ENCODE results near the gene TRAF3IP1.

The TRAF3IP1 gene

DNA sequence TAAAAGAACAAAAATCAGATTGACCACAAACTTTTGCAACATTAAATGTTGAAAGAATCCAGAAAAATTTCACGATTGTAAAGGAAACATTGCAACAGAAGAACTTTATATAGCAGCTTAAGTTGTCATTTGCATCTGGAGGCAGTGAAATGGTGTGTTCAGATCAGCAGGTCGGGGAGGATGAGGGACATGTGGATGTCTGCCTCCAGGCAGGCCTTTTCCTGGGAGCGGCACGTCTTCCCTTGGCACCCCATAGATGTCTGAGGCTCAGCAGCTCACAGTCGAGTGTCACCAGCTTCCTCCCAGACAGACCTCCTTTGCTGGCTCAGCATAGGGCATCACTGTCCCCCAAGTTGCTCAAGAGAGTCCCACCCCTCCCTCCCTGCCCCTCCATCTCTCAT, 62.1 kb downstream of the TRAF3IP1 start:
- Histone ChIP-seq H2BK5ac (ENCODE audit: low read length) (no peak overlapping the region), H3K27ac (ENCODE audit: low read depth, low read length) (no peak overlapping the region), H3K56ac (ENCODE audit: low read length) (no peak overlapping the region), H2AK5ac (ENCODE audit: low read length) (no peak overlapping the region), H3K36me3 (ENCODE audit: control insufficient read depth, insufficient read depth, low read length) (no peaks in the 10 kb centered on the region), H3K4me2 (ENCODE audit: low read length) (no peak overlapping the region), H3K4me3 (ENCODE audit: low read length) (no peak overlapping the region), H3K79me1 (ENCODE audit: low read length) (no peaks in the 10 kb centered on the region), H4K8ac (ENCODE audit: low read depth, low read length) (no peak overlapping the region), H2BK120ac (ENCODE audit: low read depth, low read length) (no peak overlapping the region), H3K9ac (ENCODE audit: low read length) (no peak overlapping the region), H3K23ac (ENCODE audit: low read length) (no peak overlapping the region), H4K5ac (ENCODE audit: low read length) (no peak overlapping the region), H3K4me1 (ENCODE audit: control insufficient read depth, low read depth, low read length) (no peaks in the 10 kb centered on the region), H3K79me2 (ENCODE audit: control insufficient read depth, insufficient read depth, low read length) (no peaks in the 10 kb centered on the region), H3K4ac (ENCODE audit: low read depth, low read length) (no peak overlapping the region), H3K27me3 (ENCODE audit: insufficient read depth, low read length, poor library complexity) (no peaks in the 10 kb centered on the region), H2BK15ac (replicated peaks; ENCODE audit: low read depth) (no peak overlapping the region), H3K18ac (ENCODE audit: low read length) (no peak overlapping the region)
- WGBS (ENCODE audit: extremely low coverage, insufficient coverage, low lambda C conversion rate) = no CpG with 5 or more reads among the region's 5 CpGs
- DNase-seq = no peak

DNA sequence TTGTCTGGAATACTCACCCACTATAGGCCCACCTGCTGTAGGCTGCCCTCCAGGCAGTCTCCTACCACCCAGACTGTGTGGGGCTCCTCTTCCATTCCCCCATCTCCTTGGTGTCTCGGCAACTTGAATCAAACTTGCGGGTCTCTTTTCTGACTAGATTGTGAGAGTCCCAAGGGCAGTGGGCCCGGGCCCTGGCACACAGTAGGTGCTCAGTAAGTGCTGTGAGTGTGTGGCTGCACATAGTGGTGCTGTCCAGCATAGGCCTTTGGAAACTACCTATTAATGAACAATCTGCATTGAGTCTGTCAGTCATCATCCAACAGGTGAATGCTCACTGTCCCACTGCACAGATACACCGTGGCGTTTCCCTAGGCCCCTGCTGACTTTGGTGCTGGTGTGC, 62.8 kb downstream of the TRAF3IP1 start:
- no peaks in the 10 kb centered on the region for H3K36me3 ChIP-seq (ENCODE audit: control insufficient read depth, insufficient read depth, low read length)
- no peak overlapping the region for H2BK15ac ChIP-seq (replicated peaks; ENCODE audit: low read depth)
- no peak overlapping the region for H4K8ac ChIP-seq (ENCODE audit: low read depth, low read length)
- H3K56ac ChIP-seq (ENCODE audit: low read length) = no peak overlapping the region
- H3K4me2 ChIP-seq (ENCODE audit: low read length) = no peak overlapping the region
- no peaks in the 10 kb centered on the region for H3K79me2 ChIP-seq (ENCODE audit: control insufficient read depth, insufficient read depth, low read length)
- WGBS (ENCODE audit: extremely low coverage, insufficient coverage, low lambda C conversion rate) = no CpG with 5 or more reads among the region's 5 CpGs
- no peak overlapping the region for H2BK120ac ChIP-seq (ENCODE audit: low read depth, low read length)
- H4K5ac ChIP-seq (ENCODE audit: low read length) = no peak overlapping the region
- DNase-seq = no peak
- H3K23ac ChIP-seq (ENCODE audit: low read length) = no peak overlapping the region
- H3K18ac ChIP-seq (ENCODE audit: low read length) = no peak overlapping the region
- H3K79me1 ChIP-seq (ENCODE audit: low read length) = no peaks in the 10 kb centered on the region
- no peak overlapping the region for H3K9ac ChIP-seq (ENCODE audit: low read length)
- no peak overlapping the region for H2BK5ac ChIP-seq (ENCODE audit: low read length)
- no peak overlapping the region for H3K27ac ChIP-seq (ENCODE audit: low read depth, low read length)
- H3K27me3 ChIP-seq (ENCODE audit: insufficient read depth, low read length, poor library complexity) = no peaks in the 10 kb centered on the region
- no peaks in the 10 kb centered on the region for H3K4me1 ChIP-seq (ENCODE audit: control insufficient read depth, low read depth, low read length)
- H3K4me3 ChIP-seq (ENCODE audit: low read length) = no peak overlapping the region
- no peak overlapping the region for H3K4ac ChIP-seq (ENCODE audit: low read depth, low read length)
- no peak overlapping the region for H2AK5ac ChIP-seq (ENCODE audit: low read length)

DNA sequence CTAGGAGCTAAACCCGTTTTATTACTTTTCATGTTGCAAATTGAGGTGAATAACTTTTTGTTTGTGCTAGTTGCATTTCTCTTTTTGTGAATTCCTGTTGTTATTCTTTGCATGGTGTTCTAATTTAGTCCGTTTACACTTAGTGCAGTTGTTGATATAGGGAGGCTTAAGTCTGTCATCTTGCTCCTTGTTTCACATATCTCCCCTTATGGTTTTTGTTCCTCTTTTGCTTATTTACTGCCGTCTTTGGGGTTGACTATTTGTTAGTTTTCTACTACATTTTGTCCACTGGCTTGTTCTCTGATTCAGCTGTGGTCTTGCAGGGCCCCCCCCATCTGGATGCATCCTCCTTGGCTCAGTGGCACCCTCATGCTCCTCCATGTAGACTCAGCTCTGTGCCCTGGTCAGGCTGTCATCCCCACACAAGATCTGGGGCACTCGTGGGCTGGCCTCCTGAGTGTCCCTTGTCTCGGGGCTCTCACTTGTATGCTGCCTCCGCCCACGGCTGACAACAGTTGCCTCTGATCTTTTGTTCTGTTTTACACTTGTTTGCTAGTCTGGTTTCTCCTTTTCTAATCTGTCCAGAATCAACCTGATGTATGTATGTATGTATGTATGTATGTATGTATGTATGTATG, 63.5 kb downstream of the TRAF3IP1 start:
- Histone ChIP-seq H3K23ac (ENCODE audit: low read length) (no peak overlapping the region), H3K9ac (ENCODE audit: low read length) (no peak overlapping the region), H3K79me1 (ENCODE audit: low read length) (no peaks in the 10 kb centered on the region), H3K79me2 (ENCODE audit: control insufficient read depth, insufficient read depth, low read length) (no peaks in the 10 kb centered on the region), H4K5ac (ENCODE audit: low read length) (no peak overlapping the region), H3K4me2 (ENCODE audit: low read length) (no peak overlapping the region), H3K4me1 (ENCODE audit: control insufficient read depth, low read depth, low read length) (no peaks in the 10 kb centered on the region), H3K4me3 (ENCODE audit: low read length) (no peak overlapping the region), H2BK120ac (ENCODE audit: low read depth, low read length) (no peak overlapping the region), H3K27me3 (ENCODE audit: insufficient read depth, low read length, poor library complexity) (no peaks in the 10 kb centered on the region), H4K8ac (ENCODE audit: low read depth, low read length) (no peak overlapping the region), H2BK15ac (replicated peaks; ENCODE audit: low read depth) (no peak overlapping the region), H3K18ac (ENCODE audit: low read length) (no peak overlapping the region), H3K27ac (ENCODE audit: low read depth, low read length) (no peak overlapping the region), H3K4ac (ENCODE audit: low read depth, low read length) (no peak overlapping the region), H3K36me3 (ENCODE audit: control insufficient read depth, insufficient read depth, low read length) (no peaks in the 10 kb centered on the region), H2AK5ac (ENCODE audit: low read length) (no peak overlapping the region), H3K56ac (ENCODE audit: low read length) (no peak overlapping the region), H2BK5ac (ENCODE audit: low read length) (no peak overlapping the region)
- no CpG with 5 or more reads among the region's 7 CpGs for WGBS (ENCODE audit: extremely low coverage, insufficient coverage, low lambda C conversion rate)
- no peak for DNase-seq

DNA sequence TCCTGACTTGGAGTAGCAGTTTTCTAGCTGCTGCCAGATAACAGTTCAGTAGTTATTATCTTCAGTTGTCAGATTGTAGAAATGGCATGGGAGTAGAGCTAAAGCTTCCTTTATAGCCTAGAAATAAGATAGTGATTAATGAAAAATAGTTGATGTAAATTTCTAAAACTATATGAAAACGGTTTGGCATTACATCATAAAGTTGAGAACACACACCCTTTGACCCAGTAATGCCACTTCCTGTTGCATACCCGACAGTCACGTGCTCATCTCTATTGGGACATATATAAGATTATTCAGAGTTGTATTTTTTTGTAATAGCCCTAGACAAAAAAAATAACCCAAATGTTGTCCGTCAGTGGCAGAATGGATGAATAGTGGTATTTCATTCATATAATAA, 67.0 kb downstream of the TRAF3IP1 start:
- H2AK5ac ChIP-seq (ENCODE audit: low read length) = no peak overlapping the region
- H3K4ac ChIP-seq (ENCODE audit: low read depth, low read length) = no peak overlapping the region
- H3K23ac ChIP-seq (ENCODE audit: low read length) = no peak overlapping the region
- H2BK120ac ChIP-seq (ENCODE audit: low read depth, low read length) = no peak overlapping the region
- no peak overlapping the region for H4K5ac ChIP-seq (ENCODE audit: low read length)
- no peak overlapping the region for H3K18ac ChIP-seq (ENCODE audit: low read length)
- H4K8ac ChIP-seq (ENCODE audit: low read depth, low read length) = no peak overlapping the region
- H3K9ac ChIP-seq (ENCODE audit: low read length) = no peak overlapping the region
- H2BK15ac ChIP-seq (replicated peaks; ENCODE audit: low read depth) = no peak overlapping the region
- H3K27me3 ChIP-seq (ENCODE audit: insufficient read depth, low read length, poor library complexity) = no peaks in the 10 kb centered on the region
- H3K4me2 ChIP-seq (ENCODE audit: low read length) = no peak overlapping the region
- H3K79me2 ChIP-seq (ENCODE audit: control insufficient read depth, insufficient read depth, low read length) = no peaks in the 10 kb centered on the region
- H3K4me1 ChIP-seq (ENCODE audit: control insufficient read depth, low read depth, low read length) = no peaks in the 10 kb centered on the region
- H3K79me1 ChIP-seq (ENCODE audit: low read length) = no peaks in the 10 kb centered on the region
- H3K27ac ChIP-seq (ENCODE audit: low read depth, low read length) = no peak overlapping the region
- H3K36me3 ChIP-seq (ENCODE audit: control insufficient read depth, insufficient read depth, low read length) = no peaks in the 10 kb centered on the region
- H3K56ac ChIP-seq (ENCODE audit: low read length) = no peak overlapping the region
- H2BK5ac ChIP-seq (ENCODE audit: low read length) = no peak overlapping the region
- H3K4me3 ChIP-seq (ENCODE audit: low read length) = no peak overlapping the region
- DNase-seq = no peak
- WGBS (ENCODE audit: extremely low coverage, insufficient coverage, low lambda C conversion rate) = no CpG with 5 or more reads among the region's 4 CpGs

DNA sequence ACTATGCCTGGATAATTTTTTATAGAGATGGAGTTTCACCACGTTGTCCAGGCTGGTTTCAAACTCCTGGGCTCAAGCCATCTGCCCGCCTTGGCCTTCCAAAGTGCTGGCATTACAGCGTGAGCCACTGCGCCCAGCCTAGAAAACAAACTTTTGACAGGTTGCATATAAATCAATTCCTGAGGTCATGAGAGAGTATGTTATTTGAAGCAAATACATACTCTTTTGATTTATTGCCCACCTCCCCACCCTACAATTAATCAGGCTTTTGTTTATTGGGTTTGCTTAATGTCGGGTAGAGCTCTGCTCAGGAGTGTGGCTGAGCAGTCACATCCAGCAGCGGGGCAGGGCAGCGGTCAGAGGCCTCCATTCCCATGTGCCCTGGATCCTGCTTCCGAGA, 68.5 kb downstream of the TRAF3IP1 start:
- no peak overlapping the region for H3K4ac ChIP-seq (ENCODE audit: low read depth, low read length)
- no peak for DNase-seq

DNA sequence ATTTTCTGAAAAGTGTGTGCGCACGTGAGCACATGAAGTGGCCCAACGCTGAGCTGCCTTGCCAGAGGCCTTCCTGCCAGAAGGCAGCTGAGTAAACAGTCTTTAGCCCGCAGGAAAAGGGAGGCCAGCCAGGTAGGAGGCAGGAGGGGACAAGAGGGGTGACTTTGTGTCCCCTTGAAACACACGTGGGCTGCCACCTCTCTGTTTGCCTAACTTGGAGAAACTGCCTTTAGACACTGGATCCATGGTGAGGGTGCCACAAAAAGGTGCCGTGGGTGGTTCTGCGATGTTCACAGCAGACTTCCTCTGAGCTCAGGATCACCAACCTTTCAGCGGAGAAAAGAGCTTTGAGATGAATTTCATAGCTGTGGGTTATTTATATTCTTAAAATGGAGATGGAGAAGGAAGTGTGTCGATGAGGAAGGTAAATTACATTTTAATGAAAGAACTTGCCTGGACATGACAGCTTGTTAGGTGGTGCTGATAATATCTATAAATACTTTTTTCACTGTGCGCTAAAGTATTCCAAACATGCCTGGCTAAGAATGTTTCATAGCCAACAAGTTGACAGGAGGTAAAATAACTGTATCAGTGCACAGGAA, 69.8 kb downstream of the TRAF3IP1 start:
- Histone ChIP-seq H3K27me3 (ENCODE audit: insufficient read depth, low read length, poor library complexity) (no peaks in the 10 kb centered on the region), H2BK120ac (ENCODE audit: low read depth, low read length) (no peak overlapping the region), H2AK5ac (ENCODE audit: low read length) (no peak overlapping the region), H4K8ac (ENCODE audit: low read depth, low read length) (no peak overlapping the region), H3K9ac (ENCODE audit: low read length) (no peak overlapping the region), H3K4me1 (ENCODE audit: control insufficient read depth, low read depth, low read length) (no peaks in the 10 kb centered on the region), H3K4ac (ENCODE audit: low read depth, low read length) (no peak overlapping the region), H3K56ac (ENCODE audit: low read length) (no peak overlapping the region), H4K5ac (ENCODE audit: low read length) (no peak overlapping the region), H2BK5ac (ENCODE audit: low read length) (no peak overlapping the region), H3K79me1 (ENCODE audit: low read length) (no peaks in the 10 kb centered on the region), H3K27ac (ENCODE audit: low read depth, low read length) (no peak overlapping the region), H3K79me2 (ENCODE audit: control insufficient read depth, insufficient read depth, low read length) (no peaks in the 10 kb centered on the region), H2BK15ac (replicated peaks; ENCODE audit: low read depth) (no peak overlapping the region), H3K4me3 (ENCODE audit: low read length) (no peak overlapping the region), H3K18ac (ENCODE audit: low read length) (no peak overlapping the region), H3K36me3 (ENCODE audit: control insufficient read depth, insufficient read depth, low read length) (no peaks in the 10 kb centered on the region), H3K4me2 (ENCODE audit: low read length) (no peak overlapping the region), H3K23ac (ENCODE audit: low read length) (no peak overlapping the region)
- DNase-seq = no peak
- WGBS (ENCODE audit: extremely low coverage, insufficient coverage, low lambda C conversion rate) = 100% methylated on average over 1 of the region's 10 CpGs

More for the DNA sequence above, 68.5 kb downstream of the TRAF3IP1 start:
- no peak overlapping the region for H3K18ac ChIP-seq (ENCODE audit: low read length)
- H3K4me1 ChIP-seq (ENCODE audit: control insufficient read depth, low read depth, low read length) = no peaks in the 10 kb centered on the region
- no peaks in the 10 kb centered on the region for H3K27me3 ChIP-seq (ENCODE audit: insufficient read depth, low read length, poor library complexity)
- H2AK5ac ChIP-seq (ENCODE audit: low read length) = no peak overlapping the region
- H4K5ac ChIP-seq (ENCODE audit: low read length) = no peak overlapping the region
- no peak overlapping the region for H3K23ac ChIP-seq (ENCODE audit: low read length)
- H2BK120ac ChIP-seq (ENCODE audit: low read depth, low read length) = no peak overlapping the region
- no peak overlapping the region for H4K8ac ChIP-seq (ENCODE audit: low read depth, low read length)
- H3K79me1 ChIP-seq (ENCODE audit: low read length) = no peaks in the 10 kb centered on the region
- no peak overlapping the region for H3K4me2 ChIP-seq (ENCODE audit: low read length)
- no peak overlapping the region for H2BK5ac ChIP-seq (ENCODE audit: low read length)
- no CpG with 5 or more reads among the region's 8 CpGs for WGBS (ENCODE audit: extremely low coverage, insufficient coverage, low lambda C conversion rate)
- H3K79me2 ChIP-seq (ENCODE audit: control insufficient read depth, insufficient read depth, low read length) = no peaks in the 10 kb centered on the region
- no peak overlapping the region for H3K56ac ChIP-seq (ENCODE audit: low read length)
- H3K9ac ChIP-seq (ENCODE audit: low read length) = no peak overlapping the region
- no peaks in the 10 kb centered on the region for H3K36me3 ChIP-seq (ENCODE audit: control insufficient read depth, insufficient read depth, low read length)
- H2BK15ac ChIP-seq (replicated peaks; ENCODE audit: low read depth) = no peak overlapping the region
- no peak overlapping the region for H3K27ac ChIP-seq (ENCODE audit: low read depth, low read length)
- no peak overlapping the region for H3K4me3 ChIP-seq (ENCODE audit: low read length)
